Adrenal gland (tissue), 12 donors: Measurements from ENCODE around the gene UCP2. TPM values are rescaled to one million over a fixed set of nuclear protein-coding genes. Genes with fewer than 3 reads are reported as not detected.

Experiments
- DNase-seq, 7 donors: peaks; one replicate each; pipeline ENCODE4 v3.0.0-alpha.2; 2019 to 2020
- H3K27ac ChIP-seq, 5 donors: fragments of 200-600 bp; sonication (generic) in 4 of 5; 1 replicate in 3 of 5; 2 replicates in 2 of 5; pipeline versions ENCODE4 v1.5.1 to v1.8.0; 2016 to 2020; ENCODE audit warnings: mild to moderate bottlenecking in 1 of 5
- H3K27me3 ChIP-seq: fragments of 200-600 bp; 2 replicates; pipeline ENCODE4 v1.8.0; 2021
- H3K36me3 ChIP-seq, 2 donors: fragments of 200-600 bp; replicated peaks in 1 of 2; 1 replicate in 1 of 2; 2 replicates in 1 of 2; pipeline versions ENCODE4 v1.5.1 to v1.8.0; 2018 to 2022
- H3K4me1 ChIP-seq, 2 donors: fragments of 200-600 bp; replicated peaks in 1 of 2; 1 replicate in 1 of 2; 2 replicates in 1 of 2; pipeline versions ENCODE4 v1.5.1 to v1.8.0; 2018 to 2021
- H3K4me3 ChIP-seq, 4 donors: fragments of 200-600 bp; sonication (generic) in 3 of 4; one replicate each; pipeline ENCODE4 v1.5.1; 2016 to 2018
- H3K9me3 ChIP-seq, 3 donors: fragments of 200-600 bp; sonication (generic) in 1 of 3; replicated peaks in 1 of 3; 1 replicate in 2 of 3; 2 replicates in 1 of 3; pipeline versions ENCODE4 v1.5.1 to v1.8.0; 2016 to 2021
- POLR2A ChIP-seq, 2 donors: fragments of 450-650 bp; IDR thresholded peaks; one replicate each; pipeline ENCODE4 v1.6.1; 2017; ENCODE audit warnings: antibody characterized with exemption in 2 of 2, mild to moderate bottlenecking in 2 of 2, moderate library complexity in 1 of 2
- WGBS, 4 donors: extraction: QIAGEN DNeasy Blood & Tissue Kit in 2 of 4; methylation state at CpG; one replicate each; pipeline versions ENCODE4 v1.1.5 to v1.1.7; 2013 to 2017; 5-methylcytosine and 5-hydroxymethylcytosine counted together
- intact Hi-C, 2 donors: fragments of 100-400 bp; cut with DNase I; formaldehyde crosslinking; loops; one replicate each; pipeline versions ENCODE4 v1.14.1 to v1.15.0; 2022 to 2023
- polyA plus RNA-seq, 3 donors: library from polyadenylated mRNA; stranded (reverse); fragments of 200-250 nt in 2 of 3; fragments of 350-450 nt in 1 of 3; fragmentation: Illumina TruSeq in 1 of 3; extraction: RNeasy Lipid Tissue Mini Kit (QIAGEN cat#74804) in 1 of 3; gene quantifications; one replicate each; pipeline ENCODE4 v1.2.3, GENCODE V29; 2013 to 2014
- total RNA-seq, 9 donors: library from RNA; depleted of rRNA in 4 of 9; stranded (reverse); fragments of >200 nt in 4 of 9; fragments of 120-200 nt in 1 of 9; fragmentation: NEBNext Ultra II Directional in 1 of 9; extraction: Animal tissue kit (Norgen Biotek cat#: 25700) in 1 of 9; gene quantifications; one replicate each; pipeline versions ENCODE4 v1.1.0 to v1.2.4, GENCODE V29; 2013 to 2023
- TF ChIP-seq, protein P1 (sequence below), 6 experiments: fragments of 450-650 bp in 4 of 6; fragments of 200-600 bp in 2 of 6; sonication (generic) in 1 of 6; IDR thresholded peaks; 1 replicate in 5 of 6; 2 replicates in 1 of 6; pipeline versions ENCODE4 v1.5.1 to v1.8.0; 2016 to 2021; ENCODE audit warnings: antibody characterized with exemption in 6 of 6, mild to moderate bottlenecking in 2 of 6, moderate library complexity in 1 of 6
- donor health status: healthy with polysubstance abuse.
- donor health status: Bipolar disorder and iron deficiency.
- donor health status: DM: yes; HTN: yes; CAD: no.
- donor health status: DM: no; HTN: no; CAD: no.
- donor health status: DM: no; HTN: no; CAD: no.
- donor health status: DM: yes; HTN: yes; CAD: no.

UCP2 gene
- total and polyA plus RNA-seq, 12 donors, result 12.4 to 117 (median 40.9) TPM

DNA sequence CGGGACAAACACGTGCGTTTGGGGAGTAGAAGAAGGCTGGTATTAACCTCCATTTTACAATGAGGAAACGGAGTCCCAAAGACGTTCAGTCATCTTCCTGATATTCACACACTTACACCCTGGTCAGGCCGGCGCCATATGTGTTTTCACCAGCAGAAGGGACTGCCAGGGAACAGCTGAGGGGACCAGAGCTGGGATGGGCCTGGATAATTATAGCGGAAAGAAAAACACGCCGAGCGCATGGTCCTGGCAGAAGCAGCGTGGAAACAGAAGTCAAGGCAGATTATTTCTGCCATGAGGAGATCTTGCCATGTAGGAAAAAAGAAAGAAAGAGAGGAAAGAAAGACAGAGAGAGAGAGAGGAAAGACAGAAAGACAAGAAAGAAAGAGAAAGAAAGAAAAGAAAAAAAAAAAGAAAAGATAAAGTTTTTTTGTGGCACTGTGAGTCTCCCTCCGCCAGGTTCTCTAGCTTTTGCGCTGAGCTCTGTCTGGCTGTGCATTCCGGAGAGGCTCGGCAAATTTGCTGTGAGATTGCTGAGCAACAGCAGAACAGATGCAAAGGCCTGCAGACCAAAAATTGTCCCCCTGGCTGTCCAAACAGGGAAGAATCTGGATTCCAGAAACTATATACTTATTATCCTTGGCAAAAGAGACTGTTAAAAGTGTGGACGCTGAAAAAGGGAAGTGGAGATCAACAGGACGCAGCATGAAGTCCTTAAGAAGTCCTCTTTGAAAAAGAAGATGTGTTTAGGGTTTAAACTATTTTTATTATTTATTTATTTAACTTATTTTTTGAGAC, 1.3 kb upstream of the UCP2 start:
- no peak for DNase-seq
- no peaks in the 10 kb centered on the region for H3K27me3 ChIP-seq
- 54 to 60% (median 56%) methylated on average over 18 of the region's 18 CpGs for WGBS, 4 donors
- H3K9me3 ChIP-seq, result no peaks in the 10 kb centered on the region
- intact Hi-C loops, result no loop called here
- TF ChIP-seq, protein P1, sequence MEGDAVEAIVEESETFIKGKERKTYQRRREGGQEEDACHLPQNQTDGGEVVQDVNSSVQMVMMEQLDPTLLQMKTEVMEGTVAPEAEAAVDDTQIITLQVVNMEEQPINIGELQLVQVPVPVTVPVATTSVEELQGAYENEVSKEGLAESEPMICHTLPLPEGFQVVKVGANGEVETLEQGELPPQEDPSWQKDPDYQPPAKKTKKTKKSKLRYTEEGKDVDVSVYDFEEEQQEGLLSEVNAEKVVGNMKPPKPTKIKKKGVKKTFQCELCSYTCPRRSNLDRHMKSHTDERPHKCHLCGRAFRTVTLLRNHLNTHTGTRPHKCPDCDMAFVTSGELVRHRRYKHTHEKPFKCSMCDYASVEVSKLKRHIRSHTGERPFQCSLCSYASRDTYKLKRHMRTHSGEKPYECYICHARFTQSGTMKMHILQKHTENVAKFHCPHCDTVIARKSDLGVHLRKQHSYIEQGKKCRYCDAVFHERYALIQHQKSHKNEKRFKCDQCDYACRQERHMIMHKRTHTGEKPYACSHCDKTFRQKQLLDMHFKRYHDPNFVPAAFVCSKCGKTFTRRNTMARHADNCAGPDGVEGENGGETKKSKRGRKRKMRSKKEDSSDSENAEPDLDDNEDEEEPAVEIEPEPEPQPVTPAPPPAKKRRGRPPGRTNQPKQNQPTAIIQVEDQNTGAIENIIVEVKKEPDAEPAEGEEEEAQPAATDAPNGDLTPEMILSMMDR (IDR thresholded peaks at IDR 0.05), result peak in 1 of 6 experiments; percentile 8
- no peak for TF ChIP-seq POLR2A (IDR thresholded peaks at IDR 0.05)
- peaks cover 9 to 11% of the 10 kb centered on the region in 2 donors for H3K4me1 ChIP-seq
- peak overlapping the region in 4 of 5 donors; percentile 82 to 91 (median 88) for H3K27ac ChIP-seq
- H3K36me3 ChIP-seq, result no peaks in the 10 kb centered on the region
- H3K4me3 ChIP-seq, result peak overlapping the region in 1 of 4 donors; percentile 70

DNA sequence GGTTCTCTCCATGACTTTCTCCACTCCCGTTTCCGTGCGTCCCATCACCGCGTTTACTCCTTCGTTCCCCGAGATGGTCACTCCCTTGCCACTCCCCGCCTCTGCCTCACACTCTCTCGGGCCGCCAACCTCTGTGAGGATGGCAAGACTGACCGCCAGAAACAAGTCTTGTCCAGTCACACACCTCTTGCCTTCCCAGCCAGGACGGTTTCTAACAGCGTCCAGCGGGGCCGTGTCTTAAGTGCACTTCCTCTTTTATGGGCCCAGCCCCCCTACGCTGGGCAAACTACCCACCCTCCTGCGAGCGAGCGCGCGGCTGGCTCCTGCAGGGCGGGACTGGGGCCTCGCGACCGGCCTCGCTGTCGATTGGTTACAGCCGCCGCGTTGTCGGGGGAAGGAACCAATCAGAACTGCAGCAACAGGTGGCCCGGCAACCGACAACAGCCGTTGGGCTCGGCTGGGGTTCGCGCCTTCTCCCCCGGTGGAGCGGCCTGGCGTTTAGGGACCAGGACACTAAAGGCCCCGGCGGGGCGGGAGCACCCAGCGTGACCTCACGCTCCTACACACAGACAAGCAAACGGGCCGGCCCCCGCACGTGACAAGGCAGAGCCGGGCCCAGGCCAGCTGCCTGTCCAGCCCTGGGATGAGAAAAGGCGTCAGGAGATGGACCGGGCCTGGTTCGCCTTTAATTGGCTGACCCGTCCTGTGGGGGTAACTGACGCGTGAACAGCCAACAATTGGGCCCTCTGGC, 522 bp upstream of the UCP2 start:
- no peaks in the 10 kb centered on the region for H3K9me3 ChIP-seq
- peak overlapping the region; percentile 47 to 70 (median 59) for H3K4me3 ChIP-seq
- peaks cover 9 to 11% of the 10 kb centered on the region in 2 donors for H3K4me1 ChIP-seq
- peak; percentile 37 to 75 for TF ChIP-seq POLR2A (IDR thresholded peaks at IDR 0.05)
- TF ChIP-seq, protein P1 (IDR thresholded peaks at IDR 0.05), result no peak
- H3K27me3 ChIP-seq, result no peaks in the 10 kb centered on the region
- DNase-seq, result peak; percentile 92 to 97 (median 94)
- H3K36me3 ChIP-seq, result peaks cover 0 to 6% of the 10 kb centered on the region in 2 donors
- 0 to 1% (median 0%) methylated on average over 20 to 56 of the region's 56 CpGs for WGBS, 4 donors
- intact Hi-C loops, result no loop called here
- H3K27ac ChIP-seq, result peak overlapping the region; percentile 80 to 91 (median 87)

DNA sequence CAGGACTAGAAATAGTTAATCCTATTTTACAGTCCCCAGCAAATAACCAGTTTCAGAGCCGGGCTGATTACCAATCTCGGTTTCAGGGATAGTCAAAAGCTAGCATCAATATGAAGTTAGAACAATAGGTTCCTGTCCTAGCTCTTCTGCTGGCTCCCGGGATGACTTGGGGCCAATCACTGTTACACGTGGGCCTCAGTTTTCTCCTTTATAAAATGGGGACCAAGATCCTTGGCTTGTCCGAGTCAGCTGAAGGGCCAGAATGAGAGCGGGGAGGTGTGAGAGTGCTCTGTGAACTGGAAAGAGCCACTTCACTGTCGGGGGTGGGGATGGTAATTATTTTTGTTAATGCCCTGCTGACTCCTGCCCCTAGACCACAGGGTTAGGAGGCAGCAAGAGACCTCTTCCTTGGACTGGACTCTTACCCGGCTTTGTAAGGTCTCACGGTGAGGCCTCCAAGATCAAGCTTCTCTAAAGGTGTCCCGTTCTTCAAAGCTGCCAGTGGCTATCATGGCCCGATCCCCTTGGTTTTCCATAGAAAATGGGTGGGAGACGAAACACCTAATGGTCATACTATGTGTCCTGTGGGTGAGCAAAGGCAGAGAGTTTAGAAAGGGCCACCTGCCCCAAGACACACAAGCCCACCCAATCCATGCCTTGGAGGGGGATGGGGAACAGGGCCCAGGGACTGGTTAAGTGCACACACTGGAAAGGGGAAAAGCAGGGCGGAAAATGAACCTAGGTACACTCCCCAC, 1.4 kb downstream of the UCP2 start:
- intact Hi-C loops, result no loop called here
- peak overlapping the region in 3 of 5 donors; percentile 20 to 42 (median 21) for H3K27ac ChIP-seq
- DNase-seq, result no peak
- TF ChIP-seq, protein P1 (IDR thresholded peaks at IDR 0.05), result no peak
- no peak for TF ChIP-seq POLR2A (IDR thresholded peaks at IDR 0.05)
- H3K27me3 ChIP-seq, result no peaks in the 10 kb centered on the region
- no peaks in the 10 kb centered on the region for H3K9me3 ChIP-seq
- peaks cover 9 to 11% of the 10 kb centered on the region in 2 donors for H3K4me1 ChIP-seq
- WGBS, 4 donors, result 87 to 89% (median 88%) methylated on average over 13 of the region's 13 CpGs
- peak overlapping the region in 1 of 4 donors; percentile 70 for H3K4me3 ChIP-seq
- peaks cover 0 to 24% of the 10 kb centered on the region in 2 donors for H3K36me3 ChIP-seq
